Measurements from ENCODE around the gene USP46.

DNA sequence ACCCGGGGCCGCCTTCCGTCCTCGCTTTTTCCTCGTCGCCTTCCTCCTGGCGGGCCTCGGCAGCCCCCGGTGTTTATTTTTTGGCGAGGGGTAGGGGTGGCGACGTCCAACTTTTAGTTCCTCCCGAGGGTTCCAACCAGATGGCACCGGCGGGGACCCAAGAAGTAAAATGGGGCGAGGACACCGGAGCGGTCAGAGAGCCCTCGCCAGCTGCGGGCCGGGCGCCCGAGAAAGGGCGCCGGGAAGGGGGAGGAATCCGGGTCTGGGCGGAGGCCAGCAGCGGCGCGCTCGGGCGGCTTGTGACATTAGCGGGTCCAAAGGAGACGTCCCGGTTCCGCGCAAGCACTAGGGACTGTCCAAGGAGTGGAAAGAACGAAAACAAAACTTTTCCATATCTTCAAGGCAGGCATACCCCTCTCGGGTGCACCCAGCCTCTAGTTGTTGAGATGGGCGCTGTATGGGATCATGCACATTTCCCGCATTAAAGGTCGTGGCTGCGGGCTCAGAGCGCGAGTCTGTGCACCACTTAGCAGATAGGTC, 691 bp upstream of the USP46 start:
- TF ChIP-seq, protein P1, sequence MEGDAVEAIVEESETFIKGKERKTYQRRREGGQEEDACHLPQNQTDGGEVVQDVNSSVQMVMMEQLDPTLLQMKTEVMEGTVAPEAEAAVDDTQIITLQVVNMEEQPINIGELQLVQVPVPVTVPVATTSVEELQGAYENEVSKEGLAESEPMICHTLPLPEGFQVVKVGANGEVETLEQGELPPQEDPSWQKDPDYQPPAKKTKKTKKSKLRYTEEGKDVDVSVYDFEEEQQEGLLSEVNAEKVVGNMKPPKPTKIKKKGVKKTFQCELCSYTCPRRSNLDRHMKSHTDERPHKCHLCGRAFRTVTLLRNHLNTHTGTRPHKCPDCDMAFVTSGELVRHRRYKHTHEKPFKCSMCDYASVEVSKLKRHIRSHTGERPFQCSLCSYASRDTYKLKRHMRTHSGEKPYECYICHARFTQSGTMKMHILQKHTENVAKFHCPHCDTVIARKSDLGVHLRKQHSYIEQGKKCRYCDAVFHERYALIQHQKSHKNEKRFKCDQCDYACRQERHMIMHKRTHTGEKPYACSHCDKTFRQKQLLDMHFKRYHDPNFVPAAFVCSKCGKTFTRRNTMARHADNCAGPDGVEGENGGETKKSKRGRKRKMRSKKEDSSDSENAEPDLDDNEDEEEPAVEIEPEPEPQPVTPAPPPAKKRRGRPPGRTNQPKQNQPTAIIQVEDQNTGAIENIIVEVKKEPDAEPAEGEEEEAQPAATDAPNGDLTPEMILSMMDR (conservative IDR thresholded peaks at IDR 0.05; ENCODE audit: low read length): no peak
- no peak for TF ChIP-seq EZH2phosphoT487 (IDR thresholded peaks at IDR 0.05; ENCODE audit: borderline replicate concordance)
